H1 (cell line): ENCODE measurements around the gene TRIM59. TPM values are rescaled to one million over a fixed set of nuclear protein-coding genes. Genes with fewer than 3 reads are reported as not detected.

Experiments
- CTCF ChIA-PET: fragments of 300-600 bp; sonication (Branson Sonifier 250); formaldehyde crosslinking; loops from one replicate; lab custom pipeline; 2021; ENCODE audit not compliant: partially characterized antibody; lab: Charles Lee
- POLR2A ChIA-PET: fragments of 300-600 bp; sonication (Branson Sonifier 250); formaldehyde crosslinking; loops from one replicate; lab custom pipeline; 2021; ENCODE audit warnings: inconsistent platforms; ENCODE audit not compliant: partially characterized antibody; lab: Charles Lee
- DNase-seq, 2 experiments: peaks; one replicate each; pipeline versions ENCODE4 v3.0.0 to v3.0.0-alpha.2; 2010 to 2022; ENCODE audit warnings: low spot score in 2 of 2, low read depth in 1 of 2, mixed read lengths in 1 of 2
- FAIRE-seq: peaks from 2 replicates; lab custom pipeline; 2011; peaks lifted over from hg19 to GRCh38; lab: Jason Lieb, UNC
- H2AFZ ChIP-seq: 2 replicates; pipeline ENCODE4 v1.8.1; 2012; ENCODE audit warnings: low read length, inconsistent platforms
- H2AK5ac ChIP-seq: 2 replicates; pipeline ENCODE4 v1.6.1; 2013; ENCODE audit warnings: low read depth, low read length
- H2BK120ac ChIP-seq: replicated peaks from 2 replicates; pipeline ENCODE3; 2013; ENCODE audit warnings: low read depth, low read length, inconsistent platforms
- H2BK12ac ChIP-seq: 2 replicates; pipeline ENCODE4 v1.6.1; 2013; ENCODE audit warnings: low read depth, low read length
- H2BK15ac ChIP-seq: 2 replicates; pipeline ENCODE4 v1.6.1; 2013; ENCODE audit warnings: low read length
- H2BK20ac ChIP-seq: 2 replicates; pipeline ENCODE4 v1.6.1; 2013; ENCODE audit warnings: low read length
- H2BK5ac ChIP-seq: 2 replicates; pipeline ENCODE4 v1.6.1; 2013; ENCODE audit warnings: low read depth, low read length
- H3K14ac ChIP-seq: 2 replicates; pipeline ENCODE4 v1.6.1; 2013; ENCODE audit warnings: inconsistent platforms; ENCODE audit not compliant: insufficient read length
- H3K18ac ChIP-seq: 2 replicates; pipeline ENCODE4 v1.6.1; 2013; ENCODE audit warnings: low read length; ENCODE audit errors: extremely low read depth
- H3K23ac ChIP-seq: 2 replicates; pipeline ENCODE4 v1.6.1; 2013; ENCODE audit warnings: inconsistent platforms; ENCODE audit not compliant: insufficient read length
- H3K23me2 ChIP-seq: 2 replicates; pipeline ENCODE4 v1.6.1; 2013; ENCODE audit warnings: low read depth, low read length
- H3K27ac ChIP-seq: 2 replicates; pipeline ENCODE4 v1.6.1; 2011; ENCODE audit warnings: low read depth, low read length, inconsistent platforms
- H3K27me3 ChIP-seq, 4 experiments: replicated peaks in 1 of 4; 1 replicate in 1 of 4; 2 replicates in 3 of 4; pipeline versions ENCODE4 v1.6.1 to v1.8.1; 2011 to 2013; ENCODE audit warnings: low read length in 3 of 4, mild to moderate bottlenecking in 3 of 4, inconsistent platforms in 2 of 4, mixed read lengths in 2 of 4, moderate library complexity in 1 of 4; ENCODE audit not compliant: control insufficient read depth in 3 of 4, insufficient read depth in 3 of 4; ENCODE audit errors: extremely low read depth in 1 of 4
- H3K36me3 ChIP-seq, 4 experiments: 2 replicates each; pipeline versions ENCODE4 v1.6.1 to v1.8.1; 2011 to 2013; ENCODE audit warnings: mild to moderate bottlenecking in 4 of 4, low read length in 3 of 4, moderate library complexity in 2 of 4, control low read depth in 1 of 4, inconsistent platforms in 1 of 4; ENCODE audit not compliant: insufficient read depth in 4 of 4, control insufficient read depth in 2 of 4
- H3K4ac ChIP-seq: replicated peaks from 2 replicates; pipeline ENCODE3; 2013; ENCODE audit warnings: low read length, low read depth, mixed read lengths, inconsistent platforms; ENCODE audit not compliant: insufficient read length
- H3K4me1 ChIP-seq, 4 experiments: replicated peaks in 1 of 4; 1 replicate in 1 of 4; 2 replicates in 3 of 4; pipeline versions ENCODE4 v1.6.1 to v1.8.1; 2011 to 2013; ENCODE audit warnings: low read length in 3 of 4, inconsistent platforms in 2 of 4, mixed read lengths in 1 of 4; ENCODE audit not compliant: insufficient read depth in 4 of 4, control insufficient read depth in 3 of 4
- H3K4me2 ChIP-seq, 2 experiments: 2 replicates each; pipeline versions ENCODE4 v1.6.1 to v1.8.1; 2011 to 2013; ENCODE audit warnings: low read depth in 2 of 2, low read length in 2 of 2, control low read depth in 1 of 2, inconsistent platforms in 1 of 2, mild to moderate bottlenecking in 1 of 2; ENCODE audit not compliant: insufficient read depth in 1 of 2
- H3K4me3 ChIP-seq, 4 experiments: fragments of 200-600, 300-600 bp in 1 of 4; sonication (generic), shearing (Covaris generic), sonication (Bioruptor Twin) in 1 of 4; 2 replicates each; pipeline versions ENCODE4 v1.5.1 to v1.8.1; 2011 to 2016; ENCODE audit warnings: low read length in 4 of 4, low read depth in 3 of 4, control low read depth in 2 of 4, inconsistent platforms in 2 of 4, mild to moderate bottlenecking in 2 of 4, mixed read lengths in 1 of 4, moderate library complexity in 1 of 4; ENCODE audit not compliant: insufficient read depth in 2 of 4; ENCODE audit errors: extremely low read depth in 1 of 4
- H3K56ac ChIP-seq: replicated peaks from 2 replicates; pipeline ENCODE3; 2013; ENCODE audit warnings: low read depth, mild to moderate bottlenecking, mixed read lengths, low read length, inconsistent platforms; ENCODE audit not compliant: insufficient read length
- H3K79me1 ChIP-seq: 2 replicates; pipeline ENCODE4 v1.6.1; 2013; ENCODE audit warnings: low read depth, low read length, control low read depth
- H3K79me2 ChIP-seq, 2 experiments: 2 replicates each; pipeline versions ENCODE4 v1.6.1 to v1.8.1; 2012 to 2013; ENCODE audit warnings: low read length in 2 of 2, mild to moderate bottlenecking in 2 of 2, inconsistent platforms in 1 of 2; ENCODE audit not compliant: insufficient read depth in 2 of 2, control insufficient read depth in 1 of 2
- H3K9ac ChIP-seq, 4 experiments: replicated peaks in 1 of 4; 1 replicate in 1 of 4; 2 replicates in 3 of 4; pipeline versions ENCODE4 v1.6.1 to v1.8.1; 2011 to 2013; ENCODE audit warnings: low read depth in 3 of 4, low read length in 3 of 4, control low read depth in 2 of 4, mild to moderate bottlenecking in 2 of 4, moderate library complexity in 2 of 4, inconsistent platforms in 1 of 4; ENCODE audit errors: extremely low read depth in 1 of 4
- H3K9me3 ChIP-seq, 2 experiments: 2 replicates each; pipeline versions ENCODE4 v1.6.1 to v1.8.1; 2012 to 2013; ENCODE audit warnings: mild to moderate bottlenecking in 2 of 2, moderate library complexity in 2 of 2, control low read depth in 1 of 2, inconsistent platforms in 1 of 2, low read depth in 1 of 2, low read length in 1 of 2, mixed read lengths in 1 of 2; ENCODE audit not compliant: insufficient read depth in 2 of 2
- H4K20me1 ChIP-seq, 2 experiments: replicated peaks in 1 of 2; 2 replicates each; pipeline versions ENCODE3 to v1.8.1; 2011 to 2013; ENCODE audit warnings: inconsistent platforms in 2 of 2, low read length in 2 of 2, mild to moderate bottlenecking in 1 of 2; ENCODE audit not compliant: insufficient read depth in 2 of 2, control insufficient read depth in 1 of 2
- H4K5ac ChIP-seq: 2 replicates; pipeline ENCODE4 v1.6.1; 2013; ENCODE audit warnings: low read length, low read depth, mixed read lengths, inconsistent platforms; ENCODE audit not compliant: insufficient read length
- H4K8ac ChIP-seq: 2 replicates; pipeline ENCODE4 v1.8.0; 2013; ENCODE audit warnings: mild to moderate bottlenecking, moderate library complexity, low read length, inconsistent platforms; ENCODE audit not compliant: insufficient read depth; ENCODE audit errors: extremely low read depth
- H4K91ac ChIP-seq: replicated peaks from 2 replicates; pipeline ENCODE3; 2013; ENCODE audit warnings: low read length, mixed read lengths, inconsistent platforms; ENCODE audit not compliant: insufficient read length
- EGR1 ChIP-seq: IDR thresholded peaks from 2 replicates; pipeline ENCODE4 v1.6.1; 2011; ENCODE audit warnings: low read depth, low read length, borderline replicate concordance
- KDM4A ChIP-seq: IDR thresholded peaks from one replicate; pipeline ENCODE4 v1.7.1; 2012; ENCODE audit warnings: low read depth, mild to moderate bottlenecking, moderate library complexity, low read length, inconsistent platforms; ENCODE audit not compliant: severe bottlenecking
- SIRT6 ChIP-seq: IDR thresholded peaks from one replicate; pipeline ENCODE4 v1.7.1; 2012; ENCODE audit warnings: low read length, inconsistent platforms
- WGBS, 2 experiments: shearing (Covaris generic) in 1 of 2; methylation state at CpG; one replicate each; pipeline versions ENCODE4 v1.1.6 to v1.1.7; 2013 to 2015; ENCODE audit warnings: low lambda C conversion rate in 2 of 2, mixed read lengths in 2 of 2, inconsistent platforms in 1 of 2, low coverage in 1 of 2, missing lambda C conversion rate in 1 of 2; ENCODE audit not compliant: insufficient replicate concordance in 2 of 2, insufficient coverage in 1 of 2, insufficient read length in 1 of 2; ENCODE audit errors: extremely low coverage in 1 of 2, missing lambda C conversion rate in 1 of 2; 5-methylcytosine and 5-hydroxymethylcytosine counted together
- polyA plus RNA-seq, 7 experiments: library from polyadenylated mRNA; depleted of rRNA in 3 of 7; stranded (reverse) in 5 of 7; unstranded in 2 of 7; fragments of >200 nt in 5 of 7; fragments of 200-250 nt in 2 of 7; gene quantifications; 1 replicate in 5 of 7; 2 replicates in 1 of 7; 4 replicates in 1 of 7; pipeline versions ENCODE4 v1.2.1 to v1.2.3, GENCODE V29; 2011 to 2013; ENCODE audit warnings: missing spikeins in 2 of 7, mixed read lengths in 2 of 7
- total RNA-seq: library from RNA; stranded (reverse); fragmentation: NEBNext Ultra II Directional; extraction: Animal tissue kit (Norgen Biotek cat#: 25700); gene quantifications from 2 replicates; pipeline ENCODE4 v1.2.1, GENCODE V29; 2021
- TF ChIP-seq, protein P1 (sequence below), 3 experiments: IDR thresholded peaks; 1 replicate in 2 of 3; 2 replicates in 1 of 3; pipeline versions ENCODE4 v1.5.1 to v1.6.1; 2011; ENCODE audit warnings: low read length in 3 of 3, mild to moderate bottlenecking in 3 of 3, inconsistent platforms in 2 of 3, low read depth in 1 of 3, moderate library complexity in 1 of 3; ENCODE audit not compliant: insufficient read depth in 1 of 3; ENCODE audit errors: control extremely low read depth in 1 of 3

The TRIM59 gene
- total and polyA plus RNA-seq, 2 of the 8 experiments (the other 6 are each of a cell fraction or from before 2014, with no cell fraction given) = 11.6 to 53.4 TPM

DNA sequence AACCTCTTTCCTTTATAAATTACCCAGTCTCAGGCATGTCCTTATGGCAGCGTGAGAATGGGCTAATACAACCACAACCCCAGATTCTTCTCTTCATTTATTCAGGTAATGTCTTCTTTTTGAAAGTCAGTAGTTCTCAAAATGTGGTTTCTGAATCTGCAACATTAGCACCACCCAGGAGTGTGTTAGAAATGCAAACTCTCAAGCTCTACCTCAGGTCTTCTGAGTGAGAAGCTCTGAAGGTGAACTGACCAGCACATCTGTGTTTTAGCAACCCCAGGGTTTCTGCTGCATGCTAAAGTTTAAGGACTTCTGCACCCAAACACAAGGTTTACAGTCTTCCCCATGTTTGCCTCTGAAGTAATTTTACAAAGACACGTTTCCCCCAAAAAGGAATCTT lies 22.3 kb upstream of the TRIM59 start:
- Histone ChIP-seq H2BK15ac (no peak overlapping the region), H4K8ac (no peak overlapping the region), H3K4me1 (no peaks in the 10 kb centered on the region), H2BK120ac (no peak overlapping the region), H3K36me3 (no peaks in the 10 kb centered on the region; a peak in 1 of 8 replicates), H3K4me3 (no peak overlapping the region), H2AFZ (no peak overlapping the region), H3K56ac (no peak overlapping the region), H3K4me2 (no peak overlapping the region), H3K14ac (no peak overlapping the region), H4K91ac (no peak overlapping the region), H3K79me2 (no peaks in the 10 kb centered on the region), H3K9me3 (peaks cover 19 to 21% of the 10 kb centered on the region in 2 experiments), H3K23ac (no peak overlapping the region), H3K4ac (no peak overlapping the region), H3K27me3 (no peaks in the 10 kb centered on the region), H3K79me1 (no peaks in the 10 kb centered on the region), H4K20me1 (no peaks in the 10 kb centered on the region), H3K27ac (no peak overlapping the region), H3K23me2 (no peaks in the 10 kb centered on the region), H4K5ac (no peak overlapping the region), H3K18ac (no peak overlapping the region), H2AK5ac (no peak overlapping the region), H2BK5ac (no peak overlapping the region), H2BK20ac (no peak overlapping the region), H2BK12ac (no peak overlapping the region), H3K9ac (no peak overlapping the region)
- no peak for DNase-seq
- TF ChIP-seq KDM4A (no peak), SIRT6 (no peak), EGR1 (no peak)
- TF ChIP-seq, protein P1, sequence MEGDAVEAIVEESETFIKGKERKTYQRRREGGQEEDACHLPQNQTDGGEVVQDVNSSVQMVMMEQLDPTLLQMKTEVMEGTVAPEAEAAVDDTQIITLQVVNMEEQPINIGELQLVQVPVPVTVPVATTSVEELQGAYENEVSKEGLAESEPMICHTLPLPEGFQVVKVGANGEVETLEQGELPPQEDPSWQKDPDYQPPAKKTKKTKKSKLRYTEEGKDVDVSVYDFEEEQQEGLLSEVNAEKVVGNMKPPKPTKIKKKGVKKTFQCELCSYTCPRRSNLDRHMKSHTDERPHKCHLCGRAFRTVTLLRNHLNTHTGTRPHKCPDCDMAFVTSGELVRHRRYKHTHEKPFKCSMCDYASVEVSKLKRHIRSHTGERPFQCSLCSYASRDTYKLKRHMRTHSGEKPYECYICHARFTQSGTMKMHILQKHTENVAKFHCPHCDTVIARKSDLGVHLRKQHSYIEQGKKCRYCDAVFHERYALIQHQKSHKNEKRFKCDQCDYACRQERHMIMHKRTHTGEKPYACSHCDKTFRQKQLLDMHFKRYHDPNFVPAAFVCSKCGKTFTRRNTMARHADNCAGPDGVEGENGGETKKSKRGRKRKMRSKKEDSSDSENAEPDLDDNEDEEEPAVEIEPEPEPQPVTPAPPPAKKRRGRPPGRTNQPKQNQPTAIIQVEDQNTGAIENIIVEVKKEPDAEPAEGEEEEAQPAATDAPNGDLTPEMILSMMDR (IDR thresholded peaks at IDR 0.05; ENCODE audit: control extremely low read depth in 1 of 3, insufficient read depth in 1 of 3, low read depth in 1 of 3, low read length in 3 of 3) = no peak
- ChIA-PET CTCF (interaction anchor here (0.8 to 1.6 kb wide), 3 partner anchors 10 to 22 kb away, joined by 3 to 8 read pairs (median 4); partner anchors contain the start of gene TRIM59), POLR2A (interaction anchor here (1.1 kb wide), 1 partner anchor 22 kb away, joined by 4 read pairs; the partner anchor contains the start of gene TRIM59)
- WGBS, 2 experiments = 81% methylated on average over 2 of the region's 2 CpGs; no CpG with 5 or more reads in 1 of the 2 experiments
- FAIRE-seq = no peak
